Retinal pigment epithelial cell (primary cell): Measurements from ENCODE around the gene FGF3.
A peak's percentile ranks its signal among the peaks of the same experiment; 100 is the strongest.

Source experiments
- DNase-seq: peaks from one replicate; pipeline ENCODE4 v3.0.0-alpha.2; 2010; ENCODE audit warnings: low read depth
- H3K4me3 ChIP-seq: 2 replicates; pipeline ENCODE4 v1.5.1; 2011; ENCODE audit warnings: mild to moderate bottlenecking, low read length, control low read depth, moderate library complexity
- TF ChIP-seq, protein P1 (sequence below): conservative IDR thresholded peaks from 2 replicates; pipeline ENCODE4 v1.5.1; 2011; ENCODE audit warnings: low read depth, low read length, control low read depth, inconsistent platforms

The FGF3 gene

GRCh38 chr11:69860244-69860643, 41.0 kb upstream of the FGF3 start:
- no peak for DNase-seq
- no peak overlapping the region for H3K4me3 ChIP-seq
- TF ChIP-seq, protein P1, sequence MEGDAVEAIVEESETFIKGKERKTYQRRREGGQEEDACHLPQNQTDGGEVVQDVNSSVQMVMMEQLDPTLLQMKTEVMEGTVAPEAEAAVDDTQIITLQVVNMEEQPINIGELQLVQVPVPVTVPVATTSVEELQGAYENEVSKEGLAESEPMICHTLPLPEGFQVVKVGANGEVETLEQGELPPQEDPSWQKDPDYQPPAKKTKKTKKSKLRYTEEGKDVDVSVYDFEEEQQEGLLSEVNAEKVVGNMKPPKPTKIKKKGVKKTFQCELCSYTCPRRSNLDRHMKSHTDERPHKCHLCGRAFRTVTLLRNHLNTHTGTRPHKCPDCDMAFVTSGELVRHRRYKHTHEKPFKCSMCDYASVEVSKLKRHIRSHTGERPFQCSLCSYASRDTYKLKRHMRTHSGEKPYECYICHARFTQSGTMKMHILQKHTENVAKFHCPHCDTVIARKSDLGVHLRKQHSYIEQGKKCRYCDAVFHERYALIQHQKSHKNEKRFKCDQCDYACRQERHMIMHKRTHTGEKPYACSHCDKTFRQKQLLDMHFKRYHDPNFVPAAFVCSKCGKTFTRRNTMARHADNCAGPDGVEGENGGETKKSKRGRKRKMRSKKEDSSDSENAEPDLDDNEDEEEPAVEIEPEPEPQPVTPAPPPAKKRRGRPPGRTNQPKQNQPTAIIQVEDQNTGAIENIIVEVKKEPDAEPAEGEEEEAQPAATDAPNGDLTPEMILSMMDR = no peak

DNA sequence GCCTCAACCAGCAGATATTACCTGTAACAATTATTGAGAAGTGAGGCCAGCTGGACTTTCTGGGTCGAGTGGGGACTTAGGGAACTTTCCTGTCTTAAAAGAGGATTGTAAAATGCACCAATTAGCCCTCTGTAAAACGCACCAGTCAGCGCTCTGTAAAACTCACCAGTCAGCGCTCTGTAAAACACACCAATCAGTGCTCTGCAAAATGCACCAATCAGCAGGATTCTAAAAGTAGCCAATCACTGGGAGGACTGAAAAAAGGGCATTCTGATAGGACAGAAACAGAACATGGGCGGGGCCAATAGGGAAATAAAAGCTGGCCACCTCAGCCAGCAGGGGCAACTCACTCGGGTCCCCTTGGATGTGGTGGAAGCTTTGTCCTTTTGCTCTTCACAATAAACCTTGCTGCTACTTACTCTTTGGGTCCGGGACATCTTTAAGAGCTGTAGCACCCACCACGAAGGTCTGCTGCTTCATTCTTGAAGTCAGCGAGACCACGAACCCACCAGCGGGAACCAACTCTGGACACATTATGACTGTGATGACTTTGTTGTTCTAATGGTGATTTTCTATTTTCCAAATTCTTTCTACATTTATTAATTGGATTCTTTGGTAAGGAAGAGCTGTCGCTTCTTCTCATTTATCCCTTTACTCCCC, 40.2 kb upstream of the FGF3 start:
- no peak overlapping the region for H3K4me3 ChIP-seq
- DNase-seq = no peak
- TF ChIP-seq, protein P1 = no peak

DNA sequence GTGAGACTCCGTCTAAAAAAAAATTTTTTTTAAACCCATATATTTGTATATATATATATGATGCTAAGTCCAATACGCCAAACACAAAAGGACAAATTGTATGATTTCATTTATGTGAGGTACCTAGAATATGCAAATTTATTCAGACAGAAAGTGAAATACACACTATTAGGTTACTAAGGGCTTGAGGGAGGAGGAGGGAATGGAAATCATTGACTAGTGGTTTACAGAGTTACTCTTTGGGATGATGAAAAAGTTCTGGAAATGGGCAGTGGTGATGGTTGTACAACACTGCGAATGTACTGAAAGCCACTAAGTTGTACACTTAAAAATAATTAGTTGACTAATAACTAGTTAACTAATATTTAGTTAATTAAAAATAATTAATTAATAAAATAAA, 36.2 kb upstream of the FGF3 start:
- H3K4me3 ChIP-seq = no peak overlapping the region
- no peak for DNase-seq
- TF ChIP-seq, protein P1 = no peak

DNA sequence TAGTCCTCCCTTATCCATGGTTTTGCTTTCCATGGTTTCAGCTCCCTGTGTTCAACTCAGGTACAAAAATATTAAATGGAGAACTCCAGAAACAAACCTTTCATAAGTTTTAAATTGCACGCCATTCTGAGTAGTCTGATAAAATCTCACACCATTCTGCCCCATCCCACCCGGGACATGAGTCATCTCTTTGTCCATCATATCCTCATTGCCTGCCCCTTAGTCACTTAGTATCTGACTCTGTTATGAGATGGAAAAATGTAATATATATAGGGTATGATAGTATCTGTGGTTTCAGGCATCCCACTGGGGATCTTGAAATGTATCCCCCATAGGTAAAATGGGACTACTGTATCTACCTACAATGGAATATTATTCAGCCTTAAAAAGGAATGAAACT, 35.5 kb upstream of the FGF3 start:
- TF ChIP-seq, protein P1 = no peak
- DNase-seq = no peak
- H3K4me3 ChIP-seq = no peak overlapping the region

GRCh38 chr11:69852056-69852455, 32.8 kb upstream of the FGF3 start:
- TF ChIP-seq, protein P1 = no peak
- DNase-seq = no peak
- H3K4me3 ChIP-seq = no peak overlapping the region

DNA sequence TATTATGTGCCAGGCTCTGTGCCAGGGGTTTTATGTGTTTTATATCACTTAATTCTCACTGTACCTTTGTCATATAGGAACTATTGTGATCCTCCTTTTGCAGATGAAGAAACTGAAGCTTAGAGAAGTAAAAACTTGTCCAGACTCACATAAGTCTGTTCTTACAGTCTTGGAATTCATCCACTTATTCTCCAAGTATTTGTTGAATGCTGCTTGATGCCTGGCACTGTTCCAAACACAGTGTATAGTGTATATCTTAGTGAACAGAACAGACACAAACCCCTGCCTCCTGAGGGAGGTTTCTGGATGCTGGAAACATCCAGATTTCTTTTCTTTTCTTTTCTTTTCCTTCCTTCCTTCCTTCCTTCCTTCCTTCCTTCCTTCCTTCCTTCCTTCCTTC, 29.0 kb upstream of the FGF3 start:
- peak; percentile 59 for DNase-seq
- H3K4me3 ChIP-seq = no peak overlapping the region
- TF ChIP-seq, protein P1 = no peak

DNA sequence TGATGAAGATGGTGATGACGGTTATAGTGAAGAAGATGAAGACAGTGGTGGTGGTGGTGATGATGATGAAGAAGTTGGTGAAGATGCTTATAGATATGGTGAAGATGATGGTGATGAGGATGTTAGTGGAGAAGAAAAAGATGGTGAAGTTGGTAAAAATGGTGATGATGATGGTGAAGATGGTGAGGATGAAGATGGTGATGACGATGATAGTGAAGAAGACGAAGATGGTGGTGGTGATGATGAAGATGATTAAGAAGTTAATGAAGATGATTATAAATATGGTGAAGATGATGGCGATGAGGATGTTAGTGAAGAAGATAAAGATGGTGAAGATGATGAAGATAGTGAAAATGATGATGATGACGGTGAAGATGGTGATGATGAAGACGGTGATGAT, 25.2 kb upstream of the FGF3 start:
- no peak overlapping the region for H3K4me3 ChIP-seq
- DNase-seq = no peak
- TF ChIP-seq, protein P1 = no peak
